Hepatocyte (in vitro differentiated cells): ENCODE results near the gene TTC17. TPM values are rescaled to one million over a fixed set of nuclear protein-coding genes. Genes with fewer than 3 reads are reported as not detected.

Experiments
- DNase-seq: peaks from one replicate; pipeline ENCODE4 v3.0.0-alpha.2; 2016; ENCODE audit warnings: low spot score
- H2AFZ ChIP-seq: fragments of 200-600 bp; sonication (generic); 2 replicates; pipeline ENCODE4 v1.6.0; 2016; ENCODE audit warnings: antibody characterized with exemption, mild to moderate bottlenecking
- H3K27ac ChIP-seq: fragments of 200-600 bp; sonication (generic); 2 replicates; pipeline ENCODE4 v1.5.1; 2016; ENCODE audit warnings: mild to moderate bottlenecking
- H3K27me3 ChIP-seq: fragments of 200-600 bp; sonication (generic); 2 replicates; pipeline ENCODE4 v1.6.1; 2016
- H3K36me3 ChIP-seq: fragments of 200-600 bp; sonication (generic); replicated peaks from 2 replicates; pipeline ENCODE4 v1.5.1; 2016; ENCODE audit warnings: low read depth; ENCODE audit not compliant: insufficient read depth
- H3K4me1 ChIP-seq: fragments of 200-600 bp; sonication (generic); 2 replicates; pipeline ENCODE4 v1.5.1; 2016; ENCODE audit warnings: mild to moderate bottlenecking, moderate library complexity; ENCODE audit not compliant: insufficient read depth
- H3K4me2 ChIP-seq: fragments of 200-600 bp; sonication (generic); 2 replicates; pipeline ENCODE4 v1.6.0; 2016
- H3K4me3 ChIP-seq: fragments of 200-600 bp; sonication (generic); 2 replicates; pipeline ENCODE4 v1.5.1; 2016; ENCODE audit warnings: mild to moderate bottlenecking
- H3K79me2 ChIP-seq: fragments of 200-600 bp; sonication (generic); 2 replicates; pipeline ENCODE4 v1.6.0; 2017; ENCODE audit warnings: mild to moderate bottlenecking
- H3K9me2 ChIP-seq: fragments of 200-600 bp; sonication (generic); replicated peaks from 2 replicates; pipeline ENCODE4 v1.6.0; 2017; ENCODE audit warnings: mild to moderate bottlenecking; ENCODE audit not compliant: insufficient read depth
- H3K9me3 ChIP-seq: fragments of 200-600 bp; sonication (generic); 2 replicates; pipeline ENCODE4 v1.5.1; 2016; ENCODE audit warnings: low read depth, mild to moderate bottlenecking
- H4K20me1 ChIP-seq: fragments of 200-600 bp; sonication (generic); 2 replicates; pipeline ENCODE4 v1.6.0; 2016; ENCODE audit warnings: mild to moderate bottlenecking; ENCODE audit not compliant: insufficient read depth, poor library complexity, severe bottlenecking
- EZH2 ChIP-seq: fragments of 200-600 bp; sonication (generic); IDR thresholded peaks from 2 replicates; pipeline ENCODE4 v1.6.1; 2016; ENCODE audit warnings: antibody characterized with exemption, mild to moderate bottlenecking, borderline replicate concordance
- EZH2phosphoT487 ChIP-seq: fragments of 200-600 bp; sonication (generic); IDR thresholded peaks from one replicate; pipeline ENCODE4 v1.6.1; 2018; ENCODE audit warnings: antibody characterized with exemption, mild to moderate bottlenecking, low read depth, moderate library complexity; ENCODE audit not compliant: unreplicated experiment, severe bottlenecking
- WGBS: methylation state at CpG from one replicate; pipeline ENCODE4 v1.1.6; 2016; ENCODE audit warnings: low lambda C conversion rate; ENCODE audit errors: missing lambda C conversion rate; 5-methylcytosine and 5-hydroxymethylcytosine counted together
- polyA plus RNA-seq: library from polyadenylated mRNA; unstranded; fragments of >200 nt; fragmentation: Nextera tagmentation; extraction: Ambion mirVana; gene quantifications from 2 replicates; pipeline ENCODE4 v1.2.1, GENCODE V29; 2016
- total RNA-seq: library from RNA; depleted of rRNA; stranded (reverse); fragments of >200 nt; gene quantifications from 2 replicates; pipeline ENCODE4 v1.2.3, GENCODE V29; 2014
- TF ChIP-seq, protein P1 (sequence below): fragments of 200-600 bp; sonication (generic); IDR thresholded peaks from 2 replicates; pipeline ENCODE4 v1.5.1; 2016; ENCODE audit warnings: antibody characterized with exemption, mild to moderate bottlenecking; ENCODE audit not compliant: poor library complexity

The TTC17 gene
- total and polyA plus RNA-seq, 2 experiments from 2014 or later = 39.4 to 101 TPM

DNA sequence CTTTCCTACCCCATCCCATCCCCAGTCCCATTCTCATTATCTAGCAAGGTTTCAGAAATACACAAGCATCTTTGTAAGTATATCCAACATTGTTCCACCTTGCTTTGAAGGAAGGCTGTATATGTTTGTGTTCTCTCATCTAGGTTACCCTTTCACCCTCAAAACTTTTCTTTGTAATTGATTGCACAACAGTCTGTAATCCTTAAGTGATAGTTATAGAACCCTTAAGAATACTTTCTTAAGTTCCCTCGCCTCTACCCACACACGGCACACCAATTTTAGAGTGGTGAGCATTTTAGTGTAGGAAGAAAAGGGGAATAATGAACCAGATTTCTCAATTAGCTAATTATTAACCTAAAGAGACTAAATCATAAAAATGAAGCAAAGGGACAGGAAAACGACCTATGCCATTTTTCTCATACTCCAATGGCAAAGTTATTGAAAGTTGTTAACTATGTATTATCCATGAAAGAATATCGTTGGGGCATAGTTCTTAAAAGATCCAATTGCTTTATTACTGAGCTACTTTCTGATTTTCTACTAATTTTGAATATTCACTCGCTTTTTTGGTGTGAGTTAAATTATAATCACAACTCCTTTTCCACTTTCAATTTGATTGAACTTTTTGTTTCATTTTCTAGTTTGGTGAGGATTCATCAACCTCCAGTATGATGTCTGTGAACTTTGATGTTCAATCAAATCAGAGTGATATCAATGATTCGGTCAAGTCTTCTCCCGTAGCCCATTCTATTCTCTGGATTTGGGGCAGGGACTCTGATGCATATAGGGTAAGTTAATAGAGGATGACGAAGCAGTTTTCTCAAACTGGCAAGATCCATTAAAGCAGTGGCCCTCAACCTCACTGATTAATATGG is 44.9 kb downstream of the TTC17 start:
- Histone ChIP-seq H3K27ac (no peak overlapping the region), H3K9me3 (no peaks in the 10 kb centered on the region), H3K79me2 (no peaks in the 10 kb centered on the region), H3K27me3 (no peaks in the 10 kb centered on the region), H3K4me1 (no peaks in the 10 kb centered on the region), H2AFZ (no peak overlapping the region), H3K4me2 (no peak overlapping the region), H4K20me1 (no peaks in the 10 kb centered on the region), H3K36me3 (no peaks in the 10 kb centered on the region), H3K9me2 (no peaks in the 10 kb centered on the region), H3K4me3 (no peak overlapping the region)
- no peak for DNase-seq
- no peak for TF ChIP-seq EZH2phosphoT487
- TF ChIP-seq EZH2 = no peak
- TF ChIP-seq, protein P1, sequence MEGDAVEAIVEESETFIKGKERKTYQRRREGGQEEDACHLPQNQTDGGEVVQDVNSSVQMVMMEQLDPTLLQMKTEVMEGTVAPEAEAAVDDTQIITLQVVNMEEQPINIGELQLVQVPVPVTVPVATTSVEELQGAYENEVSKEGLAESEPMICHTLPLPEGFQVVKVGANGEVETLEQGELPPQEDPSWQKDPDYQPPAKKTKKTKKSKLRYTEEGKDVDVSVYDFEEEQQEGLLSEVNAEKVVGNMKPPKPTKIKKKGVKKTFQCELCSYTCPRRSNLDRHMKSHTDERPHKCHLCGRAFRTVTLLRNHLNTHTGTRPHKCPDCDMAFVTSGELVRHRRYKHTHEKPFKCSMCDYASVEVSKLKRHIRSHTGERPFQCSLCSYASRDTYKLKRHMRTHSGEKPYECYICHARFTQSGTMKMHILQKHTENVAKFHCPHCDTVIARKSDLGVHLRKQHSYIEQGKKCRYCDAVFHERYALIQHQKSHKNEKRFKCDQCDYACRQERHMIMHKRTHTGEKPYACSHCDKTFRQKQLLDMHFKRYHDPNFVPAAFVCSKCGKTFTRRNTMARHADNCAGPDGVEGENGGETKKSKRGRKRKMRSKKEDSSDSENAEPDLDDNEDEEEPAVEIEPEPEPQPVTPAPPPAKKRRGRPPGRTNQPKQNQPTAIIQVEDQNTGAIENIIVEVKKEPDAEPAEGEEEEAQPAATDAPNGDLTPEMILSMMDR = no peak
- WGBS = 97% methylated on average over 8 of the region's 8 CpGs

DNA sequence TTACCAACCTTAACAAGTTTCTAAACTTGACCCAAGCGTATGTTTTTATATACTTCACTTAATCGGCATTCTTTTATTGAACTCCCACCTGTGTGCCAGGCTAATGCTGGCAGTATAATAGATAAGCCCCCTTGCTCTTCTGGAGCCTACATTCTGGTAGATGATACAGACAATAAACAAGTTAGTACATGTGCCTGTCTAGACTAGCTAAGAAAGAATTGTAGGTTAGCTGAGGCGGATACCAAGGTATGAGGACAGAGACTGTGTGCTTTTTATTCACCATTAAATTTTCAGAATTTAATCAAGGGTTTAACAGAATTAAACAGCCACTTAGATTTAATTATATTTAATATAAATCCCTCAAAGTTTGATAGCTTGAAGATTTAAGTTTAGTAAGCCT is 45.7 kb downstream of the TTC17 start:
- Histone ChIP-seq H3K79me2 (no peaks in the 10 kb centered on the region), H3K27ac (no peak overlapping the region), H2AFZ (no peak overlapping the region), H3K4me2 (no peak overlapping the region), H3K4me3 (no peak overlapping the region), H4K20me1 (no peaks in the 10 kb centered on the region), H3K36me3 (no peaks in the 10 kb centered on the region), H3K4me1 (peaks cover 2% of the 10 kb centered on the region), H3K27me3 (no peaks in the 10 kb centered on the region), H3K9me2 (no peaks in the 10 kb centered on the region), H3K9me3 (no peaks in the 10 kb centered on the region)
- no peak for DNase-seq
- TF ChIP-seq, protein P1 = no peak
- TF ChIP-seq EZH2 (no peak), EZH2phosphoT487 (no peak)
- 95% methylated on average over 3 of the region's 3 CpGs for WGBS

DNA sequence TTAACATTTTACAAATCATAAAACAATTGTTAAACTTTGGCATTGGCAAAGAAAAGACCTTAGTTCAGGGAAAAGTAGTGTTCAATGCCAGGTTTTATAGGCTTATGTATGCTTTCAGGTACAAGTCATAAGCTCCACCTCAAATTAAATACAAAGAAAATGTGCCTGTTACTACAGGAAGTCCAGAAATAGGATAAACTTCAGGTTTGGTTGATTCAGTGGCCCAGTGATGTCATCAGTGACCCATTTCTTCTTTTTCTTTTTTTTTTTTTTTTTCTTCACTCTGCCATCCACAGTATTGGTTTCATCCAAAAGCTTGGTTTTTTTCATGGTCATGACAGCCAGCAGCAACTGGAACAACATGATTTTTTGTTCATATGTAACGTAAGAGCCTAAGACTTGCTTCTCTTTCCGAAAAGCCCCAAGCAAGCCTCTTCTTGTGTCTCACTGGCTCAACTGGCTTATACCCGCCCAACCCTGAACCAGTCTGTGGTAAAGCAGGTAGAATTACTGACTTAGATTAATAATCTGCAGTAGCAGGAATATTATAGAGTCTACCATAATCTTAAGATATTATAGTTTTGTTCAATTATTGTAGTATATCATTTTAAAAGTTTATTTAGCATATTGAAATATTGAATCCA is 46.2 kb downstream of the TTC17 start:
- TF ChIP-seq, protein P1 = no peak
- TF ChIP-seq EZH2phosphoT487 = no peak
- no peak for TF ChIP-seq EZH2
- H3K79me2 ChIP-seq = no peaks in the 10 kb centered on the region
- H2AFZ ChIP-seq = no peak overlapping the region
- no peak overlapping the region for H3K4me3 ChIP-seq
- no peaks in the 10 kb centered on the region for H4K20me1 ChIP-seq
- 100% methylated on average over 3 of the region's 3 CpGs for WGBS
- H3K4me1 ChIP-seq = peaks cover 7% of the 10 kb centered on the region
- H3K27me3 ChIP-seq = no peaks in the 10 kb centered on the region
- no peaks in the 10 kb centered on the region for H3K9me2 ChIP-seq
- no peak overlapping the region for H3K4me2 ChIP-seq
- H3K36me3 ChIP-seq = no peaks in the 10 kb centered on the region
- no peak for DNase-seq
- H3K9me3 ChIP-seq = no peaks in the 10 kb centered on the region
- no peak overlapping the region for H3K27ac ChIP-seq
